Activated naive CD4-positive, alpha-beta T cell treated with anti-CD3 and anti-CD28 coated beads for 36 hours (primary cell): Measurements from ENCODE around the gene RASD2. TPM values are rescaled to one million over a fixed set of nuclear protein-coding genes. Genes with fewer than 3 reads are reported as not detected.
"Not testable (repeated sequence)": the region's sequence is repeated elsewhere in the genome, so short reads cannot be mapped to it uniquely, and the experiment has no call there.

Experiments used
- CTCF ChIA-PET: fragments of 350-600 bp; sonication (Branson Sonifier 250); formaldehyde crosslinking; loops from one replicate; lab custom pipeline; 2021; ENCODE audit warnings: antibody characterized with exemption; lab: Charles Lee
- DNase-seq: peaks from one replicate; pipeline ENCODE4 v3.0.0-alpha.2; 2020
- H3K27ac Mint-ChIP-seq: one replicate; pipeline ENCODE4 v1.8.0; 2021; ENCODE audit warnings: mild to moderate bottlenecking, mixed read lengths
- H3K27me3 Mint-ChIP-seq: one replicate; pipeline ENCODE4 v1.8.0; 2021; ENCODE audit warnings: low read depth, mixed read lengths
- H3K36me3 Mint-ChIP-seq: one replicate; pipeline ENCODE4 v1.8.0; 2021; ENCODE audit warnings: low read depth, mixed read lengths
- H3K4me1 Mint-ChIP-seq: one replicate; pipeline ENCODE4 v1.8.0; 2021; ENCODE audit warnings: low read depth, mixed read lengths
- H3K4me3 Mint-ChIP-seq: one replicate; pipeline ENCODE4 v1.8.0; 2021; ENCODE audit warnings: mild to moderate bottlenecking, moderate library complexity, mixed read lengths
- H3K9me3 Mint-ChIP-seq: one replicate; pipeline ENCODE4 v1.8.0; 2021; ENCODE audit warnings: mixed read lengths
- intact Hi-C: fragments of 100-400 bp; cut with micrococcal nuclease; formaldehyde crosslinking; loops from one replicate; pipeline ENCODE4 v1.15.1; 2023
- total RNA-seq, 2 experiments: library from RNA; stranded (reverse); gene quantifications; one replicate each; pipeline ENCODE4 v1.2.3, GENCODE V29; 2021

The RASD2 gene
- not detected for total RNA-seq

- CTCF ChIA-PET = interaction anchor here (0.6 to 2.0 kb wide), 2 partner anchors 9 to 42 kb away, joined by 3 to 13 read pairs; no protein-coding TSS in a partner anchor
- Mint-ChIP-seq H3K4me1 (no peaks in the 10 kb centered on the region), H3K9me3 (no peaks in the 10 kb centered on the region), H3K27me3 (peaks cover 29% of the 10 kb centered on the region), H3K36me3 (no peaks in the 10 kb centered on the region), H3K27ac (no peak within 1 kb of the TSS), H3K4me3 (peak within 1 kb of the TSS; percentile 61)
- peak; percentile 36 for DNase-seq
- intact Hi-C loops = no loop called here
Measured at GRCh38 chr22:35540595-35541253, at the start of gene RASD2. RASD2 (plus strand) TSS chr22:35540831; CDS start chr22:35546810, 5,979 bp downstream.

DNA sequence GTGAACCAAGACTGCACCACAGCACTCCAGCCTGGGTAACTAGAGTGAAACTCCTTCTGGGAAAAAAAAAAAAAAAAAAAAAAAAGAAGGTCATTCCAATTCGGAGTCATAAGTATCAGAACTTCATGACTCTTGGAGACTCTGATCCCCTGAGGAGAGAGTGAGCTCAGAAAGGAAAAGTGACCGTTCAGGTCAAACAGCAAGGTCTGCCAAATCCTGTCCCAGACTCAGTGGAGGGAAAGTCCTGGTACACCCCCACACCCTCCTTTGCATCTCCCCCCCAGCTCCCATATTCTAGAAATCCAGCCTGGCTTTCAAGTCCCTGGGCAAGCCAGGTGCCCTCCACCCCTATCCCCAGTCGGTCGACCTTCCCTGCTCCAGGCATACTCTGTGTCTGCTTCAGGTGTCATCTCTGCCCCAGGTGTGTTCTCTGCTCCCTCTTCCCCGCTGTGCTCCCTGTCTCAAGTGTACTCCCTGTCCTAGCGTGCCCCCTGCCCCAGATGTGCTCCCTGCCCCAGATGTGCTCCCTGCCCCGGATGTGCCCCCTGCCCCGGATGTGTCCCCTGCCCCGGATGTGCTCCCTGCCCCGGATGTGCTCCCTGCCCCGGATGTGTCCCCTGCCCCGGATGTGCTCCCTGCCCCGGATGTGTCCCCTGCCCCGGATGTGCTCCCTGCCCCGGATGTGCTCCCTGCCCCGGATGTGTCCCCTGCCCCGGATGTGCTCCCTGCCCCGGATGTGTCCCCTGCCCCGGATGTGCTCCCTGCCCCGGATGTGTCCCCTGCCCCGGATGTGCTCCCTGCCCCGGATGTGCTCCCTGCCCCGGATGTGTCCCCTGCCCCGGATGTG lies 49.3 kb upstream of the RASD2 start:
- H3K36me3 Mint-ChIP-seq, H3K27ac Mint-ChIP-seq, H3K4me3 Mint-ChIP-seq, DNase-seq, intact Hi-C loops, H3K4me1 Mint-ChIP-seq, H3K9me3 Mint-ChIP-seq: not testable (repeated sequence)
- H3K27me3 Mint-ChIP-seq = peaks cover 18% of the 10 kb centered on the region
- CTCF ChIA-PET = interaction anchor here (0.6 to 0.7 kb wide), 3 partner anchors 41 to 74 kb away, joined by 3 to 4 read pairs (median 3); no protein-coding TSS in a partner anchor

DNA sequence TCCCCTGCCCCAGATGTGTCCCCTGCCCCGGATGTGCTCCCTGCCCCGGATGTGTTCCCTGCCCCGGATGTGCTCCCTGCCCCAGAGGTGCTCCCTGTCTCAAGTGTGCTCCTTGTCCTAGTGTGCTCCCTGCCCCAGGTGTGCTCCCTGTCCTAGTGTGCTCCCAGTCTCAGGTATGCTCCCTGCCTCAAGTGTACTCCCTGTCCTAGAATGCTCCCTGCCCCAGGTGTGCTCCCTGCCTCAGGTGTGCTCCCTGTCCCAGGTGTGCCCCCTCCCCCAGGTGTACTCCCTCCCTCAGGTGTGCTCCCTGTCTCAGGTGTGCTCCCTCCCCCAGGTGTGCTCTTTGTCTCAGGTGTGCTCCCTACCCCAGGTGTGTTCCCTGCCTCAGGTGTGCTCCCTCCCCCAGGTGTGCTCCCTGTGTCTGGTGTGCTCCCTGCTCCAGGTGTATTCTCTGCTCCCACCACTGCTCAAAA lies 48.7 kb upstream of the RASD2 start:
- Mint-ChIP-seq H3K27ac (no peak overlapping the region), H3K9me3 (no peaks in the 10 kb centered on the region), H3K4me1 (no peaks in the 10 kb centered on the region), H3K27me3 (peaks cover 16% of the 10 kb centered on the region), H3K4me3 (no peak overlapping the region), H3K36me3 (no peaks in the 10 kb centered on the region)
- no peak for DNase-seq
- intact Hi-C loops = no loop called here
- CTCF ChIA-PET = no interaction called here

- CTCF ChIA-PET = no interaction called here
- no peak overlapping the region for H3K4me3 Mint-ChIP-seq
- H3K27ac Mint-ChIP-seq = no peak overlapping the region
- DNase-seq = no peak
- H3K4me1 Mint-ChIP-seq = no peaks in the 10 kb centered on the region
- H3K27me3 Mint-ChIP-seq = peaks cover 17% of the 10 kb centered on the region
- no peaks in the 10 kb centered on the region for H3K9me3 Mint-ChIP-seq
- no peaks in the 10 kb centered on the region for H3K36me3 Mint-ChIP-seq
- intact Hi-C loops = no loop called here
Measured at GRCh38 chr22:35493074-35493473, 47.6 kb upstream of the RASD2 start.

- intact Hi-C loops, H3K9me3 Mint-ChIP-seq, H3K36me3 Mint-ChIP-seq, CTCF ChIA-PET, H3K4me1 Mint-ChIP-seq, H3K27ac Mint-ChIP-seq, H3K4me3 Mint-ChIP-seq, DNase-seq: not testable (repeated sequence)
- peaks cover 21% of the 10 kb centered on the region for H3K27me3 Mint-ChIP-seq
Measured at GRCh38 chr22:35495711-35496110, 44.9 kb upstream of the RASD2 start.

DNA sequence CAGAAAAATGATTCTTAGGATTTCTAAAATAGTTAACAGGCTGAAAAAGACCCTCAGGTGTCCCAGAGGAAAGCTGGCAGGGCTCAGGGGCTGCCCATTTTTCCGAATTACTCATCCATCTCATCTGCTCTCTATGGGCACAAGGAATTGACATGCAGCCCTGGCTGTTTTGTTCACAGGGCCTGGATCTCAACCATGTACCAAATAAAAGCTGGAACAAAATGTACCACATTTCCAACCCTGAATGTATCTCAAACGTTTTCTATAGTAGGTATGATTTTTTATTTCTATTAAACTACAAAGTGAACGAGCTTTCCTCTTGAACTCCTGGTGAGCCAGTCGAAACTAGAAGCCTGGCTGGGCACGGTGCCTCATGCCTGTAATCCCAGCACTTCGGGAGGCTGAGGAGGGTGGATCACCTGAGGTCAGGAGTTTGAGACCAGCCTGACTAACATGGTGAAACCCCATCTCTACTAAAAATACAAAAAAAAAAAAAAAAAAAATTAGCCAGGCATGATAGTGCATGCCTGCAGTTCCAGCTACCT lies 43.8 kb upstream of the RASD2 start:
- CTCF ChIA-PET = interaction anchor here (0.7 kb wide), 1 partner anchor 119 kb away, joined by 3 read pairs; no protein-coding TSS in a partner anchor
- no peak overlapping the region for H3K27ac Mint-ChIP-seq
- no peak for DNase-seq
- peaks cover 23% of the 10 kb centered on the region for H3K27me3 Mint-ChIP-seq
- H3K4me3 Mint-ChIP-seq = no peak overlapping the region
- no peaks in the 10 kb centered on the region for H3K36me3 Mint-ChIP-seq
- intact Hi-C loops = no loop called here
- no peaks in the 10 kb centered on the region for H3K4me1 Mint-ChIP-seq
- no peaks in the 10 kb centered on the region for H3K9me3 Mint-ChIP-seq

GRCh38 chr22:35498026-35498800 lies 42.4 kb upstream of the RASD2 start:
- peaks cover 20% of the 10 kb centered on the region for H3K27me3 Mint-ChIP-seq
- no peak overlapping the region for H3K27ac Mint-ChIP-seq
- H3K9me3 Mint-ChIP-seq = no peaks in the 10 kb centered on the region
- H3K4me3 Mint-ChIP-seq = no peak overlapping the region
- CTCF ChIA-PET = interaction anchor here (0.6 kb wide), 1 partner anchor 13 kb away, joined by 3 read pairs; no protein-coding TSS in a partner anchor
- no peaks in the 10 kb centered on the region for H3K36me3 Mint-ChIP-seq
- DNase-seq = no peak
- intact Hi-C loops = no loop called here
- no peaks in the 10 kb centered on the region for H3K4me1 Mint-ChIP-seq

- CTCF ChIA-PET = no interaction called here
- no peak for DNase-seq
- peaks cover 11% of the 10 kb centered on the region for H3K27me3 Mint-ChIP-seq
- H3K36me3 Mint-ChIP-seq = no peaks in the 10 kb centered on the region
- H3K9me3 Mint-ChIP-seq = no peaks in the 10 kb centered on the region
- intact Hi-C loops = no loop called here
- H3K4me1 Mint-ChIP-seq = no peaks in the 10 kb centered on the region
- no peak overlapping the region for H3K4me3 Mint-ChIP-seq
- no peak overlapping the region for H3K27ac Mint-ChIP-seq
Measured at GRCh38 chr22:35502836-35503235, 37.8 kb upstream of the RASD2 start.

GRCh38 chr22:35505399-35506258 lies 35.0 kb upstream of the RASD2 start:
- no peak overlapping the region for H3K4me3 Mint-ChIP-seq
- no peaks in the 10 kb centered on the region for H3K9me3 Mint-ChIP-seq
- no peaks in the 10 kb centered on the region for H3K4me1 Mint-ChIP-seq
- H3K27me3 Mint-ChIP-seq = peaks cover 11% of the 10 kb centered on the region
- H3K36me3 Mint-ChIP-seq = no peaks in the 10 kb centered on the region
- no peak overlapping the region for H3K27ac Mint-ChIP-seq
- intact Hi-C loops = no loop called here
- CTCF ChIA-PET = no interaction called here
- DNase-seq = no peak

DNA sequence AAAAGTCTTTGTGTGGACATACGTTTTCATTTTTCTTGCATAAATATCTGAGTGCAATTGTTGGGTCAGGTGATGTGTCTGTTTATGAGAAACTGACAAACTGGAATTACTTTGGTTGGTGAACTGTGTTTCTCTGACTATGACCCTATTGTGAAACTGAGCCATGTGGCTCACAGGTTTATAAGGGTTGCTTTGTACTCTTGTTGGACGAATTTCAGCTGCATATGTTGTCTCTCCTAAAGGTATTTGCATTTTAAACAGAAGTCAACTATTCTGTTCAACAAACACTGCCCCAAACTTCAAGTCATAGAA lies 34.4 kb upstream of the RASD2 start:
- no peaks in the 10 kb centered on the region for H3K36me3 Mint-ChIP-seq
- no peaks in the 10 kb centered on the region for H3K4me1 Mint-ChIP-seq
- CTCF ChIA-PET = no interaction called here
- no peaks in the 10 kb centered on the region for H3K9me3 Mint-ChIP-seq
- intact Hi-C loops = no loop called here
- H3K4me3 Mint-ChIP-seq = no peak overlapping the region
- H3K27me3 Mint-ChIP-seq = peaks cover 11% of the 10 kb centered on the region
- no peak for DNase-seq
- H3K27ac Mint-ChIP-seq = no peak overlapping the region

- CTCF ChIA-PET, H3K9me3 Mint-ChIP-seq, H3K4me1 Mint-ChIP-seq, intact Hi-C loops, DNase-seq, H3K27ac Mint-ChIP-seq, H3K27me3 Mint-ChIP-seq, H3K36me3 Mint-ChIP-seq, H3K4me3 Mint-ChIP-seq: not testable (repeated sequence)
Measured at GRCh38 chr22:35507851-35508250, 32.8 kb upstream of the RASD2 start.
